HepG2 (cell line): ENCODE data around the gene KANSL1L. TPM values are rescaled to one million over a fixed set of nuclear protein-coding genes. Genes with fewer than 3 reads are reported as not detected.

Source experiments
- AGO2 ChIP-seq: fragments of 200-400 bp; formaldehyde crosslinking; optimal IDR thresholded peaks from 2 replicates; pipeline ENCODE3; 2017; ENCODE audit warnings: mild to moderate bottlenecking, low read depth, low read length, moderate library complexity
- HHEX ChIP-seq: IDR thresholded peaks from 2 replicates; pipeline ENCODE4 v1.6.1; 2016; ENCODE audit warnings: control low read depth
- IRF2 ChIP-seq: IDR thresholded peaks from 2 replicates; pipeline ENCODE4 v1.6.1; 2018; ENCODE audit warnings: missing genetic modification reagents, missing compliant biosample characterization
- RFX1 ChIP-seq: fragments of 450-650 bp; IDR thresholded peaks from 2 replicates; pipeline ENCODE4 v1.6.1; 2017
- SOX5 ChIP-seq: IDR thresholded peaks from 2 replicates; pipeline ENCODE4 v1.6.1; 2016; ENCODE audit warnings: borderline replicate concordance
- ZNF777 ChIP-seq: sonication (generic); formaldehyde crosslinking; IDR thresholded peaks from 2 replicates; pipeline ENCODE4 v1.4.0; 2020; ENCODE audit warnings: missing genetic modification reagents
- polyA plus RNA-seq, 8 experiments: library from polyadenylated mRNA; depleted of rRNA in 3 of 8; stranded (reverse) in 7 of 8; unstranded in 1 of 8; fragments of >200 nt; fragmentation: Illumina TruSeq in 4 of 8; extraction: Trizol in 4 of 8; gene quantifications; 2 replicates each; pipeline versions ENCODE4 v1.2.1 to v1.2.3, GENCODE V29; 2011 to 2016; ENCODE audit warnings: low read depth in 4 of 8, missing spikeins in 1 of 8, mixed read lengths in 1 of 8; ENCODE audit not compliant: insufficient read depth in 1 of 8
- total RNA-seq, 5 experiments: library from RNA; depleted of rRNA; stranded (reverse); fragments of >200 nt; fragmentation: Illumina TruSeq; extraction: Trizol; gene quantifications; 2 replicates each; pipeline ENCODE4 v1.2.3, GENCODE V29; 2016; ENCODE audit warnings: low read depth in 1 of 5
- TF ChIP-seq, protein P1 (sequence below): sonication (generic); formaldehyde crosslinking; IDR thresholded peaks from 2 replicates; pipeline ENCODE4 v1.4.0; 2020; ENCODE audit warnings: missing genetic modification reagents
- TF ChIP-seq, protein P2 (sequence below): sonication (generic); formaldehyde crosslinking; conservative IDR thresholded peaks from 2 replicates; pipeline ENCODE4 v1.4.0; 2020; ENCODE audit warnings: missing genetic modification reagents
- TF ChIP-seq, protein P3 (sequence below): sonication (generic); formaldehyde crosslinking; IDR thresholded peaks from 2 replicates; pipeline ENCODE4 v1.9.0; 2021; ENCODE audit warnings: missing genetic modification reagents, borderline replicate concordance
- TF ChIP-seq, protein P4 (sequence below): sonication (generic); formaldehyde crosslinking; IDR thresholded peaks from 2 replicates; pipeline ENCODE4 v1.4.0; 2020; ENCODE audit warnings: mild to moderate bottlenecking, missing genetic modification reagents
- TF ChIP-seq, protein P5 (sequence below): sonication (generic); formaldehyde crosslinking; IDR thresholded peaks from 2 replicates; pipeline ENCODE4 v1.8.1; 2023; ENCODE audit warnings: mild to moderate bottlenecking, missing genetic modification reagents

KANSL1L gene
- total and polyA plus RNA-seq, 2 of the 13 experiments (the other 11 are each of a cell fraction or from before 2014, with no cell fraction given) = 5.4 to 10.3 TPM

DNA sequence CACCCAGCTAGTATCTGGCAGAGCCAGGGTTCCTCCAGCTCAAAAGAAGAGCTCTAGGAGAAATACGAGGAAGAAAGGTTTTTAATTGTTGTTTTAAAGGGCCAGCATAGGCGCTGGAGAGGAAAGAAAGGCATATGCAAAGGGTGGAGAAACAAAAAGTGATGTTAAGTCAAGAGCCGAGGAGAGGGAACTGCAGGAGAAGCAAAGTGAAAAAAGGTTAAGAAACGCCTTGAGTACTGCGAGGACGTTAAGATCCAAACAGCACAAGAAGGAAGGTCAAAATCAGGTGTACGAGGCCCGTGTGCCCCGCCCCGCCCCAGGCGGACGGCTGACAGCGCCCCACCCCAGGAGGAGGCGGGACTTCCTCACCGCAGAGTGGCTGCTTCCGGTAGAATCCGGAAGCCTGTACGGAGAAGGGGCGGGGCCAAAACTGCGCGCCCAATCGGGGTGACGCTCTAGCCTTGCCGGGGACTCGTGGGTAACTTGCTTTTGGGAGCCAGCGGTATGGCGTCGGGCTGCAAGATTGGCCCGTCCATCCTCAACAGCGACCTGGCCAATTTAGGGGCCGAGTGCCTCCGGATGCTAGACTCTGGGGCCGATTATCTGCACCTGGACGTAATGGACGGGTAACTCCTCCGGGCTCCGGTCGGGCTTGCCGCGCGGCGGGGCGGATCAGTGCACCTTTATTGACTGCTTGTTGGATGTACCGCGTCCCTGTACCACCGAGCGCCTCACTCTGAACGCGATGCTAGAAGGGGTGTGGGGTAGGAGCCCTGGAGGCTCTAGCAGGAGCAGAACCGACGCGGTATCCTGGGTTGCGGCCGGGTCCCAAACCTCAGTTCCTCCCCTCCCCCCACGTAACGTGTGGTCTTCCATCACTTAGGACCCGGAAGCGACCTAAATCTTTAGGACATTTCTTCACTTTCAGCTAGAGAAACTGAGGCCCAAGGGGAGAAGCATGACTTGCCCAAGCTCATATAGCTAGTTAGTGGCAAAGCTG is 168.8 kb downstream of the KANSL1L start, which contains the start of gene RPE (continued):
- TF ChIP-seq, protein P1, sequence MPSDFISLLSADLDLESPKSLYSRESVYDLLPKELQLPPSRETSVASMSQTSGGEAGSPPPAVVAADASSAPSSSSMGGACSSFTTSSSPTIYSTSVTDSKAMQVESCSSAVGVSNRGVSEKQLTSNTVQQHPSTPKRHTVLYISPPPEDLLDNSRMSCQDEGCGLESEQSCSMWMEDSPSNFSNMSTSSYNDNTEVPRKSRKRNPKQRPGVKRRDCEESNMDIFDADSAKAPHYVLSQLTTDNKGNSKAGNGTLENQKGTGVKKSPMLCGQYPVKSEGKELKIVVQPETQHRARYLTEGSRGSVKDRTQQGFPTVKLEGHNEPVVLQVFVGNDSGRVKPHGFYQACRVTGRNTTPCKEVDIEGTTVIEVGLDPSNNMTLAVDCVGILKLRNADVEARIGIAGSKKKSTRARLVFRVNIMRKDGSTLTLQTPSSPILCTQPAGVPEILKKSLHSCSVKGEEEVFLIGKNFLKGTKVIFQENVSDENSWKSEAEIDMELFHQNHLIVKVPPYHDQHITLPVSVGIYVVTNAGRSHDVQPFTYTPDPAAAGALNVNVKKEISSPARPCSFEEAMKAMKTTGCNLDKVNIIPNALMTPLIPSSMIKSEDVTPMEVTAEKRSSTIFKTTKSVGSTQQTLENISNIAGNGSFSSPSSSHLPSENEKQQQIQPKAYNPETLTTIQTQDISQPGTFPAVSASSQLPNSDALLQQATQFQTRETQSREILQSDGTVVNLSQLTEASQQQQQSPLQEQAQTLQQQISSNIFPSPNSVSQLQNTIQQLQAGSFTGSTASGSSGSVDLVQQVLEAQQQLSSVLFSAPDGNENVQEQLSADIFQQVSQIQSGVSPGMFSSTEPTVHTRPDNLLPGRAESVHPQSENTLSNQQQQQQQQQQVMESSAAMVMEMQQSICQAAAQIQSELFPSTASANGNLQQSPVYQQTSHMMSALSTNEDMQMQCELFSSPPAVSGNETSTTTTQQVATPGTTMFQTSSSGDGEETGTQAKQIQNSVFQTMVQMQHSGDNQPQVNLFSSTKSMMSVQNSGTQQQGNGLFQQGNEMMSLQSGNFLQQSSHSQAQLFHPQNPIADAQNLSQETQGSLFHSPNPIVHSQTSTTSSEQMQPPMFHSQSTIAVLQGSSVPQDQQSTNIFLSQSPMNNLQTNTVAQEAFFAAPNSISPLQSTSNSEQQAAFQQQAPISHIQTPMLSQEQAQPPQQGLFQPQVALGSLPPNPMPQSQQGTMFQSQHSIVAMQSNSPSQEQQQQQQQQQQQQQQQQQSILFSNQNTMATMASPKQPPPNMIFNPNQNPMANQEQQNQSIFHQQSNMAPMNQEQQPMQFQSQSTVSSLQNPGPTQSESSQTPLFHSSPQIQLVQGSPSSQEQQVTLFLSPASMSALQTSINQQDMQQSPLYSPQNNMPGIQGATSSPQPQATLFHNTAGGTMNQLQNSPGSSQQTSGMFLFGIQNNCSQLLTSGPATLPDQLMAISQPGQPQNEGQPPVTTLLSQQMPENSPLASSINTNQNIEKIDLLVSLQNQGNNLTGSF (CRISPR knock-in tag) = peak; percentile 51; the same call in 1 of the 2 replicates
- peak; percentile 32; the same call in 1 of the 2 replicates for TF ChIP-seq SOX5 (CRISPR knock-in tag)
- TF ChIP-seq, protein P2, sequence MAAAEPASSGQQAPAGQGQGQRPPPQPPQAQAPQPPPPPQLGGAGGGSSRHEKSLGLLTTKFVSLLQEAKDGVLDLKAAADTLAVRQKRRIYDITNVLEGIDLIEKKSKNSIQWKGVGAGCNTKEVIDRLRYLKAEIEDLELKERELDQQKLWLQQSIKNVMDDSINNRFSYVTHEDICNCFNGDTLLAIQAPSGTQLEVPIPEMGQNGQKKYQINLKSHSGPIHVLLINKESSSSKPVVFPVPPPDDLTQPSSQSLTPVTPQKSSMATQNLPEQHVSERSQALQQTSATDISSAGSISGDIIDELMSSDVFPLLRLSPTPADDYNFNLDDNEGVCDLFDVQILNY = no peak; the same call in none of the 2 replicates
- peak; percentile 65 for TF ChIP-seq AGO2
- no peak for TF ChIP-seq HHEX (CRISPR knock-in tag)
- peak; percentile 67; the same call in 1 of the 2 replicates for TF ChIP-seq ZNF777
- TF ChIP-seq, protein P3, sequence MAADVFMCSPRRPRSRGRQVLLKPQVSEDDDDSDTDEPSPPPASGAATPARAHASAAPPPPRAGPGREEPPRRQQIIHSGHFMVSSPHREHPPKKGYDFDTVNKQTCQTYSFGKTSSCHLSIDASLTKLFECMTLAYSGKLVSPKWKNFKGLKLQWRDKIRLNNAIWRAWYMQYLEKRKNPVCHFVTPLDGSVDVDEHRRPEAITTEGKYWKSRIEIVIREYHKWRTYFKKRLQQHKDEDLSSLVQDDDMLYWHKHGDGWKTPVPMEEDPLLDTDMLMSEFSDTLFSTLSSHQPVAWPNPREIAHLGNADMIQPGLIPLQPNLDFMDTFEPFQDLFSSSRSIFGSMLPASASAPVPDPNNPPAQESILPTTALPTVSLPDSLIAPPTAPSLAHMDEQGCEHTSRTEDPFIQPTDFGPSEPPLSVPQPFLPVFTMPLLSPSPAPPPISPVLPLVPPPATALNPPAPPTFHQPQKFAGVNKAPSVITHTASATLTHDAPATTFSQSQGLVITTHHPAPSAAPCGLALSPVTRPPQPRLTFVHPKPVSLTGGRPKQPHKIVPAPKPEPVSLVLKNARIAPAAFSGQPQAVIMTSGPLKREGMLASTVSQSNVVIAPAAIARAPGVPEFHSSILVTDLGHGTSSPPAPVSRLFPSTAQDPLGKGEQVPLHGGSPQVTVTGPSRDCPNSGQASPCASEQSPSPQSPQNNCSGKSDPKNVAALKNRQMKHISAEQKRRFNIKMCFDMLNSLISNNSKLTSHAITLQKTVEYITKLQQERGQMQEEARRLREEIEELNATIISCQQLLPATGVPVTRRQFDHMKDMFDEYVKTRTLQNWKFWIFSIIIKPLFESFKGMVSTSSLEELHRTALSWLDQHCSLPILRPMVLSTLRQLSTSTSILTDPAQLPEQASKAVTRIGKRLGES = no peak
- peak; percentile 92 for TF ChIP-seq IRF2
- TF ChIP-seq RFX1 = no peak
- TF ChIP-seq, protein P4, sequence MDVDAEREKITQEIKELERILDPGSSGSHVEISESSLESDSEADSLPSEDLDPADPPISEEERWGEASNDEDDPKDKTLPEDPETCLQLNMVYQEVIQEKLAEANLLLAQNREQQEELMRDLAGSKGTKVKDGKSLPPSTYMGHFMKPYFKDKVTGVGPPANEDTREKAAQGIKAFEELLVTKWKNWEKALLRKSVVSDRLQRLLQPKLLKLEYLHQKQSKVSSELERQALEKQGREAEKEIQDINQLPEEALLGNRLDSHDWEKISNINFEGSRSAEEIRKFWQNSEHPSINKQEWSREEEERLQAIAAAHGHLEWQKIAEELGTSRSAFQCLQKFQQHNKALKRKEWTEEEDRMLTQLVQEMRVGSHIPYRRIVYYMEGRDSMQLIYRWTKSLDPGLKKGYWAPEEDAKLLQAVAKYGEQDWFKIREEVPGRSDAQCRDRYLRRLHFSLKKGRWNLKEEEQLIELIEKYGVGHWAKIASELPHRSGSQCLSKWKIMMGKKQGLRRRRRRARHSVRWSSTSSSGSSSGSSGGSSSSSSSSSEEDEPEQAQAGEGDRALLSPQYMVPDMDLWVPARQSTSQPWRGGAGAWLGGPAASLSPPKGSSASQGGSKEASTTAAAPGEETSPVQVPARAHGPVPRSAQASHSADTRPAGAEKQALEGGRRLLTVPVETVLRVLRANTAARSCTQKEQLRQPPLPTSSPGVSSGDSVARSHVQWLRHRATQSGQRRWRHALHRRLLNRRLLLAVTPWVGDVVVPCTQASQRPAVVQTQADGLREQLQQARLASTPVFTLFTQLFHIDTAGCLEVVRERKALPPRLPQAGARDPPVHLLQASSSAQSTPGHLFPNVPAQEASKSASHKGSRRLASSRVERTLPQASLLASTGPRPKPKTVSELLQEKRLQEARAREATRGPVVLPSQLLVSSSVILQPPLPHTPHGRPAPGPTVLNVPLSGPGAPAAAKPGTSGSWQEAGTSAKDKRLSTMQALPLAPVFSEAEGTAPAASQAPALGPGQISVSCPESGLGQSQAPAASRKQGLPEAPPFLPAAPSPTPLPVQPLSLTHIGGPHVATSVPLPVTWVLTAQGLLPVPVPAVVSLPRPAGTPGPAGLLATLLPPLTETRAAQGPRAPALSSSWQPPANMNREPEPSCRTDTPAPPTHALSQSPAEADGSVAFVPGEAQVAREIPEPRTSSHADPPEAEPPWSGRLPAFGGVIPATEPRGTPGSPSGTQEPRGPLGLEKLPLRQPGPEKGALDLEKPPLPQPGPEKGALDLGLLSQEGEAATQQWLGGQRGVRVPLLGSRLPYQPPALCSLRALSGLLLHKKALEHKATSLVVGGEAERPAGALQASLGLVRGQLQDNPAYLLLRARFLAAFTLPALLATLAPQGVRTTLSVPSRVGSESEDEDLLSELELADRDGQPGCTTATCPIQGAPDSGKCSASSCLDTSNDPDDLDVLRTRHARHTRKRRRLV (CRISPR knock-in tag) = no peak; the same call in 1 of the 2 replicates
- TF ChIP-seq, protein P5, sequence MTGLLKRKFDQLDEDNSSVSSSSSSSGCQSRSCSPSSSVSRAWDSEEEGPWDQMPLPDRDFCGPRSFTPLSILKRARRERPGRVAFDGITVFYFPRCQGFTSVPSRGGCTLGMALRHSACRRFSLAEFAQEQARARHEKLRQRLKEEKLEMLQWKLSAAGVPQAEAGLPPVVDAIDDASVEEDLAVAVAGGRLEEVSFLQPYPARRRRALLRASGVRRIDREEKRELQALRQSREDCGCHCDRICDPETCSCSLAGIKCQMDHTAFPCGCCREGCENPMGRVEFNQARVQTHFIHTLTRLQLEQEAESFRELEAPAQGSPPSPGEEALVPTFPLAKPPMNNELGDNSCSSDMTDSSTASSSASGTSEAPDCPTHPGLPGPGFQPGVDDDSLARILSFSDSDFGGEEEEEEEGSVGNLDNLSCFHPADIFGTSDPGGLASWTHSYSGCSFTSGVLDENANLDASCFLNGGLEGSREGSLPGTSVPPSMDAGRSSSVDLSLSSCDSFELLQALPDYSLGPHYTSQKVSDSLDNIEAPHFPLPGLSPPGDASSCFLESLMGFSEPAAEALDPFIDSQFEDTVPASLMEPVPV (CRISPR knock-in tag) = no peak; the same call in 1 of the 2 replicates
